Keratinocyte (primary cell): Measurements from ENCODE around the gene SLC25A42. TPM values are rescaled to one million over a fixed set of nuclear protein-coding genes. Genes with fewer than 3 reads are reported as not detected.

Source experiments
- DNase-seq: peaks from one replicate; pipeline ENCODE4 v3.0.0-alpha.2; 2011; ENCODE audit warnings: low read depth, missing footprints, low spot score
- FAIRE-seq: peaks from 2 replicates; lab custom pipeline; 2011; peaks lifted over from hg19 to GRCh38; lab: Jason Lieb, UNC
- H2AFZ ChIP-seq: 2 replicates; pipeline ENCODE4 v1.6.0; 2012; ENCODE audit warnings: low read length, control low read depth, inconsistent platforms; ENCODE audit not compliant: control insufficient read depth
- H3K27ac ChIP-seq: 2 replicates; pipeline ENCODE4 v1.5.1; 2011; ENCODE audit warnings: low read length; ENCODE audit not compliant: control insufficient read depth, insufficient read depth
- H3K27me3 ChIP-seq: 3 replicates; pipeline ENCODE4 v1.6.0; 2011; ENCODE audit warnings: low read length; ENCODE audit not compliant: control insufficient read depth, insufficient read depth; ENCODE audit errors: extremely low read depth
- H3K36me3 ChIP-seq, 2 experiments: 2 replicates in 1 of 2; 3 replicates in 1 of 2; pipeline ENCODE4 v1.5.1; 2011; ENCODE audit warnings: low read length in 2 of 2, mild to moderate bottlenecking in 1 of 2; ENCODE audit not compliant: control insufficient read depth in 2 of 2, insufficient read depth in 2 of 2; ENCODE audit errors: extremely low read depth in 1 of 2
- H3K4me1 ChIP-seq: 3 replicates; pipeline ENCODE4 v1.5.1; 2011; ENCODE audit warnings: low read length; ENCODE audit not compliant: control insufficient read depth, insufficient read depth; ENCODE audit errors: extremely low read depth
- H3K4me2 ChIP-seq: 3 replicates; pipeline ENCODE4 v1.6.0; 2011; ENCODE audit warnings: low read depth, low read length; ENCODE audit not compliant: control insufficient read depth, insufficient read depth; ENCODE audit errors: extremely low read depth
- H3K4me3 ChIP-seq, 3 experiments: fragments of 200-600 bp in 1 of 3; sonication (generic) in 1 of 3; 2 replicates in 2 of 3; 3 replicates in 1 of 3; pipeline ENCODE4 v1.5.1; 2011 to 2016; ENCODE audit warnings: low read length in 3 of 3, mild to moderate bottlenecking in 3 of 3, control low read depth in 2 of 3, inconsistent platforms in 1 of 3, low read depth in 1 of 3, mixed read lengths in 1 of 3, mixed run types in 1 of 3, moderate library complexity in 1 of 3; ENCODE audit not compliant: control insufficient read depth in 2 of 3, insufficient read depth in 2 of 3; ENCODE audit errors: extremely low read depth in 1 of 3
- H3K79me2 ChIP-seq: 2 replicates; pipeline ENCODE4 v1.6.0; 2012; ENCODE audit warnings: low read length; ENCODE audit not compliant: control insufficient read depth, insufficient read depth
- H3K9ac ChIP-seq: 3 replicates; pipeline ENCODE4 v1.6.0; 2011; ENCODE audit warnings: low read length; ENCODE audit not compliant: control insufficient read depth, insufficient read depth; ENCODE audit errors: extremely low read depth
- H3K9me1 ChIP-seq: 3 replicates; pipeline ENCODE4 v1.6.0; 2011; ENCODE audit warnings: low read length; ENCODE audit not compliant: control insufficient read depth, insufficient read depth; ENCODE audit errors: extremely low read depth
- H3K9me3 ChIP-seq: 2 replicates; pipeline ENCODE4 v1.5.1; 2012; ENCODE audit warnings: low read depth, low read length; ENCODE audit not compliant: control insufficient read depth
- H4K20me1 ChIP-seq: 3 replicates; pipeline ENCODE4 v1.6.0; 2011; ENCODE audit warnings: low read length; ENCODE audit not compliant: control insufficient read depth, insufficient read depth; ENCODE audit errors: extremely low read depth
- EZH2 ChIP-seq: IDR thresholded peaks from one replicate; pipeline ENCODE4 v1.6.1; 2012; ENCODE audit warnings: inconsistent platforms, mild to moderate bottlenecking, low read length, moderate library complexity
- dilution Hi-C: fragments of 300-500 bp; cut with MboI; formaldehyde crosslinking; loops from one replicate; pipeline ENCODE4 v1.7.0; 2020; ENCODE audit warnings: low sequenced_read_pairs; ENCODE audit not compliant: extremely low pct_ligation_motif_present
- polyA plus RNA-seq, 5 experiments: library from polyadenylated mRNA; depleted of rRNA in 3 of 5; stranded (reverse) in 3 of 5; stranded (forward) in 1 of 5; unstranded in 1 of 5; fragments of >200 nt; gene quantifications; 1 replicate in 1 of 5; 2 replicates in 3 of 5; 3 replicates in 1 of 5; pipeline versions ENCODE4 v1.2.1 to v1.2.3, GENCODE V29; 2011 to 2012; ENCODE audit warnings: missing spikeins in 2 of 5, low read depth in 1 of 5, low replicate concordance in 1 of 5
- TF ChIP-seq, protein P1 (sequence below), 3 experiments: IDR thresholded peaks in 1 of 3; conservative IDR thresholded peaks in 1 of 3; optimal IDR thresholded peaks in 1 of 3; 2 replicates in 2 of 3; 3 replicates in 1 of 3; pipeline versions ENCODE3 to v1.5.1; 2011; ENCODE audit warnings: low read length in 3 of 3, mild to moderate bottlenecking in 3 of 3, moderate library complexity in 2 of 3, control low read depth in 1 of 3, inconsistent platforms in 1 of 3; ENCODE audit not compliant: insufficient read depth in 2 of 3; ENCODE audit errors: extremely low read depth in 1 of 3

Gene SLC25A42
- polyA plus RNA-seq, 1 donor (not counting 4 experiments of a cell fraction or from before 2014, with no cell fraction given) = 1.2 TPM

DNA sequence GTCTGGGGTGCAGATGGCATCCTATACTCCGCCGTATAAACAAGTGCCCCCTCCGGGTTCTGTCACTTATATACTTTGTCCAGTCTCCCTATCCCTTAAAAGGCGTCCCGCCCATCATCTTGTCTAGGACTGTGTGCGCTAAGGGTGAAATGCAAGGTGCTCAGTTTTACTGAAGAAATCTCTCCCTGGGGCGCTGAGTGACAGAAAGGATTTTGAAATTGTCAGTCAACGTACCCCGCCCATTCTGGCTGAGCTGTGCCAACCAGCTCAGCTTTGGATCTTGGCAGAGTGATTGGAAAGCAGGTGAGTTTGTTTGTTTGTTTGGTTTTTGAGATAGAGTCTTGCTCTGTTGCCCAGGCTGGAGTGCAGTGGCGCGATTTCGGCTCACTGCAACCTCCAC, 78.6 kb downstream of the SLC25A42 start:
- dilution Hi-C loops = no loop called here
- H4K20me1 ChIP-seq = no peaks in the 10 kb centered on the region
- no peak overlapping the region for H3K4me2 ChIP-seq
- H3K27me3 ChIP-seq = no peaks in the 10 kb centered on the region
- no peak overlapping the region for H3K9ac ChIP-seq
- peaks cover under 1% of the 10 kb centered on the region for H3K4me1 ChIP-seq
- no peaks in the 10 kb centered on the region for H3K9me1 ChIP-seq
- no peaks in the 10 kb centered on the region for H3K9me3 ChIP-seq
- H2AFZ ChIP-seq = no peak overlapping the region
- no peaks in the 10 kb centered on the region for H3K79me2 ChIP-seq
- no peak overlapping the region for H3K27ac ChIP-seq
- H3K36me3 ChIP-seq = peaks cover 0 to under 1% of the 10 kb centered on the region in 2 experiments
- no peak for FAIRE-seq
- TF ChIP-seq, protein P1, sequence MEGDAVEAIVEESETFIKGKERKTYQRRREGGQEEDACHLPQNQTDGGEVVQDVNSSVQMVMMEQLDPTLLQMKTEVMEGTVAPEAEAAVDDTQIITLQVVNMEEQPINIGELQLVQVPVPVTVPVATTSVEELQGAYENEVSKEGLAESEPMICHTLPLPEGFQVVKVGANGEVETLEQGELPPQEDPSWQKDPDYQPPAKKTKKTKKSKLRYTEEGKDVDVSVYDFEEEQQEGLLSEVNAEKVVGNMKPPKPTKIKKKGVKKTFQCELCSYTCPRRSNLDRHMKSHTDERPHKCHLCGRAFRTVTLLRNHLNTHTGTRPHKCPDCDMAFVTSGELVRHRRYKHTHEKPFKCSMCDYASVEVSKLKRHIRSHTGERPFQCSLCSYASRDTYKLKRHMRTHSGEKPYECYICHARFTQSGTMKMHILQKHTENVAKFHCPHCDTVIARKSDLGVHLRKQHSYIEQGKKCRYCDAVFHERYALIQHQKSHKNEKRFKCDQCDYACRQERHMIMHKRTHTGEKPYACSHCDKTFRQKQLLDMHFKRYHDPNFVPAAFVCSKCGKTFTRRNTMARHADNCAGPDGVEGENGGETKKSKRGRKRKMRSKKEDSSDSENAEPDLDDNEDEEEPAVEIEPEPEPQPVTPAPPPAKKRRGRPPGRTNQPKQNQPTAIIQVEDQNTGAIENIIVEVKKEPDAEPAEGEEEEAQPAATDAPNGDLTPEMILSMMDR (optimal IDR thresholded peaks at IDR 0.05 in 1 of 3, IDR thresholded peaks at IDR 0.05 in 1 of 3, conservative IDR thresholded peaks at IDR 0.05 in 1 of 3; ENCODE audit: extremely low read depth in 1 of 3, insufficient read depth in 2 of 3, low read length in 3 of 3) = no peak
- no peak for TF ChIP-seq EZH2
- no peak for DNase-seq
- H3K4me3 ChIP-seq = no peak overlapping the region

DNA sequence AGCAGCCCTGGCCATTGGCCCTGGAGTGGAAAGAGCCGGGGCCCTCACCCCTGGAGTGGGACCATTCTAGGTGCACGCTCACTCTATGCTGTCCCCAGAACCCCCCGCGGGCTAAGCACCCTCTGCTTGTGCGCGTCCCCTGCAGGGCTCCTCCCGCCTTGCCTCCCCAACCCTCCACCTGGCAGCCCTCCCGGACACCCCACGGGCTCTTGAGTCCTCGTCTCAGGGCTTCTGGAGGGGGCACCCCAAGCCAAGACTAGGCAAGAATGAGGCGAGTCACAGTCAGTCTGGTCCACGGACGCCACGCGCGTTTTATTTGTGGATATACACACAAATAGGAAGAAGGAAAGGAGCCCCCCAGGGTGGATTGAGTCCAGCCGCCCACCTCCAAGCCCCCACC, 81.5 kb downstream of the SLC25A42 start:
- no peaks in the 10 kb centered on the region for H3K79me2 ChIP-seq
- no peaks in the 10 kb centered on the region for H3K9me1 ChIP-seq
- peaks cover 0 to 3% of the 10 kb centered on the region in 2 experiments for H3K36me3 ChIP-seq
- no peak overlapping the region for H2AFZ ChIP-seq
- dilution Hi-C loops = no loop called here
- H4K20me1 ChIP-seq = no peaks in the 10 kb centered on the region
- no peak overlapping the region for H3K4me2 ChIP-seq
- DNase-seq (no peak), FAIRE-seq (no peak)
- TF ChIP-seq EZH2 = no peak
- TF ChIP-seq, protein P1 (optimal IDR thresholded peaks at IDR 0.05 in 1 of 3, IDR thresholded peaks at IDR 0.05 in 1 of 3, conservative IDR thresholded peaks at IDR 0.05 in 1 of 3; ENCODE audit: extremely low read depth in 1 of 3, insufficient read depth in 2 of 3, low read length in 3 of 3) = no peak
- no peaks in the 10 kb centered on the region for H3K9me3 ChIP-seq
- H3K4me1 ChIP-seq = no peaks in the 10 kb centered on the region
- no peak overlapping the region for H3K4me3 ChIP-seq
- no peak overlapping the region for H3K9ac ChIP-seq
- no peaks in the 10 kb centered on the region for H3K27me3 ChIP-seq
- H3K27ac ChIP-seq = no peak overlapping the region
